CD4-positive, alpha-beta T cell treated with Interleukin-2 at 100 ng/mL for 4 hours (primary cell): ENCODE measurements around the gene POLA1.

ENCODE experiments used
- DNase-seq: peaks from one replicate; pipeline ENCODE4 v3.0.0-alpha.2; 2020; ENCODE audit warnings: low spot score

The POLA1 gene

DNA sequence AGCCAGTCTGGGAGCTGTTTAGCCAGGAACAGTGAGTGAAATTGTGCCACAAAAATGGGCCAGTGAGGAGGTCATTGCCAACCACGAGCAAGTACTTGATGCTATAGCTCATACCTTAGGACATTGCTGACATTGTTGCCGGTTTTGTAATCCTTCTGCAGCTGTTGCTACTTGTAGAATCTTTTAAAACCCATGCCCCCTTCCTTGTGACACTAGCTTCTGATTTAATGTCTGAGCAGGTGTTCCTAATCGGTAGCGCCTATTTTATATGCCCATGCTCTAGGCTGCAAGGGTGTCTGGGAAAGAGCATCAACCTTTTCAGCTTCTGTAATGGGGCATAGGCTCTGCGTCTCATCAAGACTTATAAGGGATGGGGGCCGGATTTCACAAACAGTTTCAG lies 2.6 kb downstream of the POLA1 start:
- no peak for DNase-seq

DNA sequence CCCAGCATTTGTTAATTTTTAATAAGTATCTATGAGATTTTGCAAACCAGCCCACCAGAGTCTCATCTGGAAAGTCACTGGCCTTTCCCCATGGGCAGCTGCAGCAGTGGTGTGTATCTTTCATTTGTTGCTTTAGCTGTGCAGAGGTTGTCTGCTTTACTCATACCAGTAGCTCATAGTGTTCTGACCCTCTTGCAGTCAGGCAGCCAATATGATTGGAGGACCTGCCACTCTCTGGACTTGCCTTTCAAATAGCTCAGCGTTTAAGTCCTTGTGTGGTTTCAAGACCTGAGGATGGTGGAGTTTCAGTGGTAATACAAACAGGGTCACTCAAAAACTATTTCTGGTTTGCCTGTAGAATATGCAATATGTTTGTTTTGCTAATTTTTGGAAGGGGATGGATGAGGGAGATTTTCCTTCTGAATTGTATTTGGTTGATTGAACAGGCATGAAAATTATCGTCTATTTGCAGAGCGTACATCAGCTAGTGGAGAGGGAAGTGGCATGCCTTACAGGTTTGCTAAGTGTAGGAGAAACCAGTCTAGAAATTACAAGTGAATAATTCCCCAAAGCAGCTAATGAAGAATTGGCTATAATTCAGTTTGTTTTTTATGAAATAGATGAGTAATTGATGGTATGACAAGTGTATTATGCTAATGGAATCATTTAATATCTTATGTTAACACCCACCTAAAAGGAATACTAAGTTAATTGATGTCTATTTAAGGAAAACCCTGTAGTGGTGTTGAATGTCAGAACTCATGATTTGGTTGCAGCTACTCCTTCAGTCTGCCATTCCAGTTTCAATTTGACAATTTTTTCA lies 8.9 kb downstream of the POLA1 start:
- no peak for DNase-seq

DNA sequence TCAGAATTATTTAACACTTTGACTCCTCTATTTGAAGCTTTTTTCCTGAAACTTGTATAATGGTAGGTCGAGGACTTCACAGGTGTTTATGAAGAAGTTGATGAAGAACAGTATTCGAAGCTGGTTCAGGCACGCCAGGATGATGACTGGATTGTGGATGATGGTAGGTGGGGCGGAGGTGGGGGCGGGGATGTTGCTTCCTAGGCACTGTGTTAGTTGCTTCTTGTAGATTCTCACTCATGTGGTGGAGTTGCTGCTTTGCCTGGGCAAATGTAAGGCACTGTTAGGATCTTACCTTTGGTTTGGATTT lies 9.4 kb downstream of the POLA1 start:
- DNase-seq = no peak

DNA sequence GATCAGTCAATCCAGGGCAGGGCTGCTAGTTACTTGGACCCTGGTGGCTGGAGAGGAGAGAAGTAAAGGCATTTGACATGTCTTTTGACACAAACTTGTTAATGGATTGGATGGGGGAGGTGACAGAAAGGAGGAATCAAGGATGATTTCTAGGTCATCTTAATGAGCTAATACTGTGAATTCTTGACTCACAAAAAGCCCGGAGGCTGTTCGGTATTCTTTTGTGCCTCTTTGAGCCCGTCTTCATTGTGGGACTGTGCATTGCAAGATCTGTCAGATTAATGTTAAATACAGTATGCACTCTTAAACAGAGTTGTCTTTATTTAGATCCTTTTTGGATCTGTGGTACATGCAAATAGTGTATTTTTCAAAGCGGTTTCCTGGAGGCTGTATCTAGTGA lies 25.1 kb downstream of the POLA1 start:
- no peak for DNase-seq

DNA sequence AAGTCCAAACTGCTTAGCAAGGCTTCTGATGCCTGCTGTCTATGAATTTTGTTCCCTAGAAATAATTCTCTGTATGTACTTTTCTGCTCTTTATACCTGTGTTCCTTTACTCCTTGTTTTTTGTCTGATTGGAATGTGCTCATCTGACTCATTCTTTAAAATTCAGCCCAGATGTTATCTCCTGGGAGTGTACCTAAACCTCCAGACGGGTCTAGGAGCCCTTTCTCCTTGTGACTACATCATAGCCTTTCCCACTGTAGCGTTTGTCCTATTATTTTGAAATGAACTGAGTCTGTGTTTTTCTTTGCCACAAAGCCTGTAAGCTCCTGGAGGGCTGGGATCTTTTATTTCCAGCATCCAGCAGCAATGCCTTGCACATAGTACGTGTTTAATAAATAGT lies 26.3 kb downstream of the POLA1 start:
- DNase-seq = no peak

DNA sequence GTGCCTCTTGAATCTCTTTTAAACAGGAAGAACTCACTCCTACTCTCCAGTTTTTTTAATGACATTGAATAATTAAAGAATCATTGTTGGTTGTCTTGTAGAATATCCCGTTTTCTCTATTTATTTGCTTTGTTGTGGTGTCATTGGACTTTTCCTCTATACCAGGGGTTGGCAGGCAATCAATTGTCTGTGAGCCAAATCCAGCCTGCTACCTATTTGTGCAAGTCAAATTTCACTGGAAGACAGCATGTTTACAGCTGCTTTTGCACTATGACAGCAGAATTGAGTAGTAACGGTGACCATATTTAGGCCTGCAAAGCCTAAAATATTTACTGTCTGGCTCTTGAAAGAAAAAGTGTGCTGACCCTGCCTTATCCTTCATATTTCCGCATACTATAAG lies 34.8 kb downstream of the POLA1 start:
- no peak for DNase-seq

DNA sequence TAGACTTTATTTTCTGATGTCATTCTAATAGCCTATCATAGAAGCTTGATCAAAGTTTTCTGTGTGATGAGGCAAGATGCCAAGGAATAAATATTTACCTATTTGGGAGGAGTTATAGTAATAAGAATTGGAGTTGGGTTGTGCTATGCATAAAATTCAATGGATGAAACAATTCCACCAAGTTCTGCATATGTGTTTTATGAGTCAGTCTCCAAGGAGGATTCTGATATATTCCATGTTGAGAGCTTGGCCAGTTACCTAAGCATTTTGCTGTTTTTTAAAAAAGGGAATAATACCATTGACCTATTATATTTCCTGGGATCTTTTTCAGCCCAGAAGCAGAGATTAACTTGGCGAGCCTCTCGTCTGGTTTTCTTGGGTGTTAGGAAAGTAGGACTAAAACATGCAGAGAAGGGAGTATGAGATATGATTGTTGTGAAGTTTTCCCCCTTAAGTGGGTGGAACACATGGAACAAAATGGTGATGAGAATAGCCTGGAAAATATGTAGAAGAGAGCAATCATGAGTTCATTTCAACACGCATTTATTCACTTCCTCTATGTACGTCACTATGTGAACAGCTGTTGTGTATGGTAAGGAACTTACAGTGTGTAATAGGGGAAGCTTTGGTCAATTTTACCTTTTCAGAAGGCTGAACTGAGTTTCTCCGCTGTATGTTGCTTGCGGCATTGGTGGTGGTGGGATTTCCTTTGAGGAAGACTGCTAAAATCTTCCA lies 39.2 kb downstream of the POLA1 start:
- no peak for DNase-seq

DNA sequence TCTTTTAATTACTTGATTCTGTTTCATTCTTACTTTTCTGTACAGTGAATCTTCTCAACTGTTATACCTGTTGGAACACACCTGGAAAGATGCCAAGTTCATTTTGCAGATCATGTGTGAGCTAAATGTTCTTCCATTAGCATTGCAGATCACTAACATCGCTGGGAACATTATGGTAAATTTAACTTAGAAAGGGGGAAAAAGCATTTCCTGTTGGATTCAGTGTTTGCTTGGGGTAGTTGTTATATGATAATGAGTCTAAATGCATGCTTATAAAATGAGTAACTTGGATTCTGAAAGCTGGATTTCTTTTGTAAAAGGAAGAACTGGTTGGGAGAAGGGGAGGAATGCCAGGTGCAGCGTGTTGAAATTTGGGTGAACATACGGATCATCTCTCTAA lies 47.6 kb downstream of the POLA1 start:
- no peak for DNase-seq

DNA sequence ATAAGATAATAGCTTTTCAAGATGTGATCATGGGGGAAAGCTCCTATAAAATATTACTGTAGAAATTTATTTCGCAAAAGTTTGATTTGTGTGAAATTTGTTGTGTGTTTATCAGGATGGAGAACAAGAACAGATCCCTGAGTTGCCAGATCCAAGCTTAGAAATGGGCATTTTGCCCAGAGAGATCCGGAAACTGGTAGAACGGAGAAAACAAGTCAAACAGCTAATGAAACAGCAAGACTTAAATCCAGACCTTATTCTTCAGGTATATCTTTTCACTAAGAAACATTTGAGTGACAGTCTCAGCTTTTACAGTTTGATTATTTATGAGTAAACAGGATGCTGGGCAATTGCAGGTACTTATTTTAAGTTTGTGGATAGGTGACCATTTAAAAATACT lies 54.5 kb downstream of the POLA1 start:
- no peak for DNase-seq

DNA sequence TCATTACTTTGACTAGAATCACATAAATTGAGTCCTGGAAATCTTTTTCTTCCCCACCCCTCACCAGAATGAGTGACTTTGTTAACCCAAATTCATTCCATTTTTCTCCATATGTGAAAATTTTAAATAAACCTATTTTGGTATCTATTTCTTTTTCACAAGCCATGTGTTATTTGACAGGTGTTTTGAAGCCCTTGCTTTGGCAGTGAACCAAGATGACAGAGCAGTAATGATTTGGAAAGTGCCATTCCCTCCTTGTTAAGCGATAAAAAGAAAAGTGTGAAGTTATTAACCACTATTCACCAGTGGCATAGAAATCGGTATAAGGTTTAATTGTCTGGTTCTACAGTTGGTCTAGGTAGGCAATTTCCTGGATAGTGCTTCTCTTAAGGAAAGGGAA lies 66.1 kb downstream of the POLA1 start:
- no peak for DNase-seq

DNA sequence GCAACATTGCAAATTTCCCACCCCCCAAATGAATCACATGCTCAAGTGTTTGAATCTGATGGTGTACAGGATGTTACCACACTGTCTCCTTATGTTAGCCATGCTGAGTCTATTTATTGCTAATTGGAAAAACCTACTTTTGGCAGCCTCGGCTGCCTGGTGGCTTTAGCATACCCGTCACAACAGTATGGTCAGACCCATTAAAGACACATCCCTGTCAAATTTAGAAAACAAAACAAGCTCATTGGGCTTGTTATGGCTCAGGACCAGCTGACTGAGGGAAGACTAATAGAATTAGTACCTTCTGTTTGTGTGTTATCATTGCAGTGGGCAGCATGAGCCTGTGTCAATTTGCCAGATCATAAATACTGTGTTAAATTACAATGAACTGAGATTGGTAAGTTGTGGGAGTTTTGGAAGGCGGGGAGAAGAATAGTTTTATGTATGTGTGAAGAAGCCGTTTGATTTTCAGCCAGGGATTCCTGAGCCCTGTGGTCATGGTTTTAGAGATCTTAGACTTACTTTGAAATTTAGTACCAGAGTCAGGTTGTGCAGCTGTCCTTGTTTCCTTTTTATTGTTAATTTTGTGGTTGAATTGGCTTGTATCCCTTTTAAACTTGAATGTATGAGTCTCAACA lies 66.8 kb downstream of the POLA1 start:
- no peak for DNase-seq

DNA sequence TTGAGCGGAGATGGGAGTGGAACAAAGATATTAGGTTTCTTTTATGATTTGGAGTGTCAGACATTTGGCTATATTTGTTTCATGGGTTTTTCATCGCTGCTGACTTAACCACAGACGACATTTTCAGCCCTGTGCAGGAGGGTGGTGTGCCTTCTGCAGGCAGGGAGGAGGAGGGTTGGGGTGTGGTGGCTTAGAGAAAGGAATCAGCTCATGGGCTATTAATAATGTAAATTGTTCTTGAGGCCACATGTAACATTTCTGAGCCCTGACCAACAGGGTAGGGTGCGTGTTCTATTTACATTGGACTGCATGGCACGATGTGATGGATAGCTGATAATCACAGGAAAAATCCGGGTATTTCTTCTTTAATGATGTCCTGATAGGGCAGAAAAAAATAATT lies 67.6 kb downstream of the POLA1 start:
- DNase-seq = no peak

DNA sequence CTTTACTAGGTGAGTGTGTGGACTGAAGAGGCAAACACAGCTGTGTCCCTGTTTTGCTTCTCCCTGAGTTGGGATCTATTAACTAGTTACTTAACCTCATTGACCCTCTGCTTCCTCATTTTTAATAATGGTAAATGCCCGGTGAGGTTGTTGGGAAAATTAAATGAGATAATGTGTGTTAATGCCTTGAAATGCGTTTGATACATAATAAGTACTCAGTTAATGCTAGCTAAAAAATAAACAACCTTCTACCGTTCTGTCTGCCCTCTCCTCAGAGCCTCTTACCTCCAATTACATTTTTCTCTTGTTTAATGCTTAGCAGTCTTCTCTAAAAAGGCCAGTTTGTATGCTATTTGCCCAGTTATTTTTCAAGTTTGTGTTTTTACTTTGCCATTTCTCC lies 70.3 kb downstream of the POLA1 start:
- DNase-seq = no peak

DNA sequence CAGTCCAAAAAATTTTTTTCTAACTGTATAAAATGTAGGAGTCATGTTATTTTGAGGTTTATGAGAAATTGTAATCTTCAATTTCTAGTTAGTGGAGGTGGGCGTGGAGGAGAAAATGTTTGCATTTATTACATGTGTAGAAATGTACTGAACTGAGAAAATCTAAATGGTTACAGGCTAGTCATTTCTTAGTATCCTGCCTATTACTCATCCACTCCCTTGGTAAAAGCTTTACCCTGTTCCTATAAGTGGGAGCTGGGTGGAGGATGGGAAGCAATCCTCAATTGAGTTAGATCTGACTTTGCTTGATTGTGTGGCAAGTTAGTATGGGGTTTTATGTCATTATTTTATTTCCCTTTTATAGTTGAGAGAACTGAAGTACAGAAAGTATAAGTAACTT lies 73.8 kb downstream of the POLA1 start:
- DNase-seq = no peak

DNA sequence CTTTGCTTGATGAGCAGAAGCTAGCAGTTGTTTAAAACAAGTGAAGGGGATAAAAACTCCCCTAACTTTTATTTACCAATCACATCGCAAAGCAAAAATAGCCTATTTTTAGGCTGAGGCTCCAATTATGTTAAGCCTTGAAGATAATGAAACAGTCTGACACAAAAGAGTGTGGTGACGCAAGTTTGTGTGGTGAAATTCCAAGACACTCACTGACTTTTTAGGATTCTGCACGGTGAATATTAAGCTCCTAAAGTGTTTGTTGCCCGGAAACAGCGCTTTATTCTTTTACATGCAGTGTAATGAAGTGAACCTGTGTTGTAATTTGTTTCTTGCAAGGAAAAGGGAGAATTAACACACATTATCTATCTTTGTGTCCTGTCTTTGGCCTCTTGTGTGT lies 74.8 kb downstream of the POLA1 start:
- no peak for DNase-seq

DNA sequence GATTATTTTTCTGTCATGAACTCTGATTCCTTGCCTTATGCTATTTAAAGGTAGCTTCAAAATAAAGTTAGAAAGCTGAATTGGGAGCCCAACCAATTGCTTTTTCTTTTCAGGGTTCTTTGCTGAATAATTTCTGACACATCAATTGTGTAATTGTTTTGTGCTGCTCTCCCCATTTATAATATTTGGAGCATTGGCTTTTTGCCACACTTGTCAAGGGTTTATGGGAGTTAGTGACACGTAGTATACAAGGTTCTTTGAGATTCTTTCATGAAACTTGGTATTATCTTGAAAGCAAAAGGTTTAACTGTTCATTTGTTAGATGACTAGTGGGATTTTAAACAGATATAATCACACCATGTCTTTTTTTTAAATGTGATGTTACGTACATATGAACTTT lies 80.9 kb downstream of the POLA1 start:
- DNase-seq = no peak

DNA sequence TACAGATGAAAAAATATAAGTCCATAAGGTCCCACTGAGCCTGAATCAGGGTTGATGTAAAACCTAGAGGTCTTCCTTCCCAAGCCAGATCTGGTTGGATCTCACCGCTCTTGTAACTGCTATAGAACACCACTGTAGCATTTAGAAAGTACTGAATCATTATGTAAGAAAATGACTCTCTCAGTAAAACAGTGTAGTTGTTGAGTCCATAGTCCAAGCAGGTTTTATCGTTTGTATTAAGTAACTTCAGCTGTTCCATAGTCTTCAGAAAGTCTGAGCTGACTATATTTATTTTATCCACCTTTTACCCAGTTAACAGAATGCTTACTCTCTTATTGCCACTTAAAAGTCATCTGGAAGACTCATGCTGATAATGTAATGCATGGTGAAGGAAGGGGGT lies 82.2 kb downstream of the POLA1 start:
- DNase-seq = no peak

DNA sequence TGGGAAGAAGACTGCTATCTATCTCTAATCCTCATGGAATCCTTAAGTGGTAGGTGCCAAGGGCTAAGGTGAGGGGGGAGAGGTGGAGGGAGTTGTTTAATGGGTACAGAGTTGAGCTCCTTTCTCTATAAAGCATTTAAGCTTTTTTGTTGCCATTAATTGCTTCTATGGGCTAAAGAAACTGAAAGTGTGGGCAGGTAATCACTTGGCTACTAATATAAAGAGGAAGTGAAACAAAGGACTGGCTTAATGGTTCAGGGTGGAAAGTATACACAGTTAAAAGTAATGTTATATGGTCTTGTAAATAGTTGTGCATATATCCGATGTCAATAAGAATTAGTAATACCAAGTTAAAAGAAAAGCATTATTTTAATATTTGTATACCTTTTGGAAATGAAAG lies 83.9 kb downstream of the POLA1 start:
- no peak for DNase-seq

DNA sequence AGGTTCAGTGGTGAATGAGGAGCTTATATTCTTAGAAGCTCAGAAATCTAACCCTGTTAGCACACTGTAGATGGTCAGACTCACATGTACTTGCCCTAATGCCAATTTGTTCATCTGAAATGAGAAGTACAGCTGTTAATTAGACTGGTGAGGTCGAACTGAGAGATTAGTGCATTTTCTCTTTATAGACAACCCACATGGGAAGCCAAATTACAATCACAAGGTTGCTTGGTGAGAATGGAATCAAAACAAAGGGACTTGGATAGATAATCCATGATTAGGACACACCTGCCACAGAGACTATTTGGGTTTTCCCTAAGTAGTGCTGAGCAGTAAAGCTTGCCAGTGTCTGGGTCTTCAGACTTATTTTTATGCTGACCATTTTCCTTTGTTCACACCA lies 88.3 kb downstream of the POLA1 start:
- DNase-seq = no peak

DNA sequence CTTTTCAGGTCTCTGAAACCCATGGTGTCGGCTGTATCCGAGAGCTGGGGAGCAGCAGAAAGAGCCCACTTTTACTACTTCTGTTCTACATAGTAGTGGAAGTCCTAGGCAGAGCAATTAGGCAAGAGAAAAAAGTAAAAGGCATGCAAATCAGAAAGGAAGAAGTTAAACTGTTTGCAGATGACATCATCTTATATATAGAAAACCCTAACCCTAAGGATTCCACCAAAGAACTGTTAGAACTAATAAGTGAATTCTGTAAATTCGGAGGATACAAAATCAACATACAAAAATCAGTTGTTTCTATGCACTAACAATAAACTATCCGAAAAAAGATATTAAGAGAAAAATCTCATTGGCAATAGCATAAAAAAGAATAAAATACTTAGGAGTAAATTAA lies 95.3 kb downstream of the POLA1 start:
- DNase-seq = no peak

DNA sequence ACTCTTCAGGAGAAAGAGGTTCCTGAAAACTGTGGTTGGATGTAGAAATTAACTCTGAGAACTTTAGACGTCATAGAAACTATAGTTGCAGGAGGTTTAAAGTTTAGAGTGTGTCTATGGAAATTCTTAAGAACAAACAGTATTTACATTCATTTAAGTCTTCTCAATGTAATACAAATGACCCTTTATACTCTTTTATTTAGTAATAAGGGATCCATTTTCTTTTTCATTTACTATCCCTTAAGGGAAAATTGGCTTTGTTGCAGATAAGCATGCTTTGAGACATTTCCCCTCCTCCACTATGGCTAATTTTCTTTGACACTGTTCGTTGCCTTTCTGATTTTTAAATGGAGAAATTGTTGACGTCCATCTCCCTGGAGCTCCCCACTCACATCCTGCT lies 96.4 kb downstream of the POLA1 start:
- no peak for DNase-seq

DNA sequence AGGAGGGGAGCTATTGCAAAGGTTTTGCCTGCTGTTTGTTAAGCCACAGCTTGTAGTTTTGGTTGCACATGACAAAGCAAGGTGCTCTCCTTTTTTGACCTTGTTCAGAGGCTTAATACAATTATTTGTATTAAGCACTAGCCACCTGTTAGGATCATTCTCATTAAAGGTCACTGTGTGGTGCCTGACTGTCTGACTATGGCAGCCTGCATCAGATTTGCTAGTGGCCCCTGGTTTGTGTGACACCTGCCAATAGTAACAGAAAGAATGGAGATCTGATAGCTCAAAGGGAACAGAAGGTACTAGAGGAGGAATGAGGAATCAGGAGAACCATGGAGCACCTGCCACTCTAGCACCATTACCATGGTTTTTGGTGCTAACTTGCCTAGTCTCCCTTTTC lies 102.5 kb downstream of the POLA1 start:
- DNase-seq = no peak

DNA sequence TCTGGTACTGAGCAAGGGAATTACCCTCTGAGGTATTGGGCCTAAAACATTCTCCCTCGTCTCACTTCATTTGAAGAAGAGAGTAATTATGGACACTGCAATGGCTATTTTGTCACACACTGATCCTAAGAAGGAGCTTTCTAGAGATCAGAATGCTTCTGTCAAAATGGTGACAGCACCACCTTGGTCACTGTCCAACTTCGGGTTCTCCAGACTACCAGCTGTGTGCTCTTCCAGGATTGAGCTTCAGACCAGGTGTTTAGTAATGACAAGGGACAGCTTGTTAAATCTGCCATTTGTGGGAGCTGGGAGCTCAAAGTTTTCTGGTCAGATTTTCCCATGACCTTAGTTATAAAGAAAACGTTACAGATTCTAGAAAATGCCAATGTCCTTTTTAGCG lies 105.4 kb downstream of the POLA1 start:
- DNase-seq = no peak

DNA sequence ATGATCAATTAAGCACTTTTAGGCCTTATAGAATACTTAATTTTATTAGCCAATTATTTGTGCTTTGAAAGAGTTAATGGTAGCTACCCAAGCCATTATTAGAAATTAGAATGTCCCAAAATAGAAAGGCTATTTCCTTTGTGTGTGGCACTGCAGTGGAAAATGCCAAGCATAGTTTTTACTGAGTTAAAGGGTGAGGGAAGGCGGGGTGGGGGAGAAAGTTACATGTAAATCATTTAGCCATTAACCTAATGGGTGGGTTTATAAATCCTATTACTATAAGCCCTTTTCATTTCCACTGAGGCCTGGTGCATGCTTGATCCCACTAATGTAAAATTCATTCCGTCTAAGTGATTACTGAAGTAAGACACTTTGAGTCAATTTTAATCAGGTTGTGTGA lies 105.8 kb downstream of the POLA1 start:
- no peak for DNase-seq
